ENCODE data around the gene ALKBH6.

GRCh38 chr19:36023432-36023831 is 9.4 kb upstream of the ALKBH6 start:
- TF ChIP-seq, protein P1, sequence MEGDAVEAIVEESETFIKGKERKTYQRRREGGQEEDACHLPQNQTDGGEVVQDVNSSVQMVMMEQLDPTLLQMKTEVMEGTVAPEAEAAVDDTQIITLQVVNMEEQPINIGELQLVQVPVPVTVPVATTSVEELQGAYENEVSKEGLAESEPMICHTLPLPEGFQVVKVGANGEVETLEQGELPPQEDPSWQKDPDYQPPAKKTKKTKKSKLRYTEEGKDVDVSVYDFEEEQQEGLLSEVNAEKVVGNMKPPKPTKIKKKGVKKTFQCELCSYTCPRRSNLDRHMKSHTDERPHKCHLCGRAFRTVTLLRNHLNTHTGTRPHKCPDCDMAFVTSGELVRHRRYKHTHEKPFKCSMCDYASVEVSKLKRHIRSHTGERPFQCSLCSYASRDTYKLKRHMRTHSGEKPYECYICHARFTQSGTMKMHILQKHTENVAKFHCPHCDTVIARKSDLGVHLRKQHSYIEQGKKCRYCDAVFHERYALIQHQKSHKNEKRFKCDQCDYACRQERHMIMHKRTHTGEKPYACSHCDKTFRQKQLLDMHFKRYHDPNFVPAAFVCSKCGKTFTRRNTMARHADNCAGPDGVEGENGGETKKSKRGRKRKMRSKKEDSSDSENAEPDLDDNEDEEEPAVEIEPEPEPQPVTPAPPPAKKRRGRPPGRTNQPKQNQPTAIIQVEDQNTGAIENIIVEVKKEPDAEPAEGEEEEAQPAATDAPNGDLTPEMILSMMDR (IDR thresholded peaks at IDR 0.05; ENCODE audit: low read depth, low read length): no peak
- TF ChIP-seq EZH2phosphoT487 (IDR thresholded peaks at IDR 0.05; ENCODE audit: low read depth): no peak

Measured in OCI-LY3 (cell line).